Smooth muscle cell of the pulmonary artery (primary cell): ENCODE data around the gene GNGT1. TPM values are rescaled to one million over a fixed set of nuclear protein-coding genes. Genes with fewer than 3 reads are reported as not detected.

Source experiments
- total RNA-seq: library from RNA; depleted of rRNA; stranded (reverse); fragments of >200 nt; gene quantifications from 2 replicates; pipeline ENCODE4 v1.2.3, GENCODE V29; 2014

The GNGT1 gene
- not detected in 2 replicates for total RNA-seq

DNA sequence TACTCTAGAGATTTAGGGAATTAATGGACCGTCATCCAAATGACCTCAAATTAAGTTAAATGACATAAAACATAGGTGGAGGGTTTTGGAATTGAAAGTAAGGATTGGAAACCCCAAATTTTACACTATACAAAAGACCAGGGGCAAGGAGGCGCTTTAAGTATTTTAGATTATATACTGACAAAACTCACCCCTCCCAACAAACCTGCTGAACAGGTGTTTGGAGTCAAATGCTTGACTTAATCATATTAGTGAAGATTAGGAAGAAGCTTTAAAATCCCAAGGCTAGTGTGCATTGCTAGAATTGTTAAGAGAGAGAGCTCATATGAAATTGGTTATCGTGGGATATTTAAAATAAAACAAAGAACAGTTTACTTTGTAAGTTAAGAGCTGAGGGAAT is at the start of gene GNGT1:
GNGT1 (plus strand) TSS at position 301 of the 400 bp plus-strand sequence. CDS start 180 bp downstream, outside the sequence.

DNA sequence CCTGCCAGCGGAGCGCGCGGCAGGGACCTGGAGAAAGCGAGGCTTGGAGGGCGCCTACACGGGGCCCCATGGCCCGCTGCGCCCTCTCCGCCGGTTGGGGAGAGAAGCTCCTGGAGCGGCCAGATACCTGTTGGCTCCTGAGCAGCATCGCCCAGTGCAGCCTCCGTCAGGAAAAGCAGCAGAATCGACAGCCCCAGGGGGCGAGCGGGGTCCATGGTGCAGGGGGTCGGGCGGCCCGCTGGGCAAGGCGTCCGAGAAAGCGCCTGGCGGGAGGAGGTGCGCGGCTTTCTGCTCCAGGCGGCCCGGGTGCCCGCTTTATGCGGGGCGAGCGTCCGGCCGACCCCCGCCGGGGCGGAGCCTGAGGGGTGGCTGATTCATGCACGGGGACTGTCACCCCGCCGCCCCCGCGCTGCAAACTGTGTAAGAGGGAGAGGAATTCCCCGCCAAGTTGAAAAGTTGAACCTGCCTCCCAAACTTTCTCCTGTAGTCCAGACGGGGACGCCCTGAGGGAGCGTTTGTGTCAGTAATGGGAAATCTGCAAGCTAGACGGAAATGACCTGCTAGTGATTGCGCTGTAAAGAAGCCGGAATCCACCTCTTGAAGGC is 15.8 kb upstream of the GNGT1 start, which contains the start of gene TFPI2:
TFPI2 (minus strand) TSS at position 290 of the 605 bp plus-strand sequence; CDS start at position 215, 75 bp downstream.

GRCh38 chr7:93921607-93922566 is 15.5 kb downstream of the GNGT1 start, which contains the start of gene GNG11:
Gene GNG11 (plus strand): TSS chr7:93921735. CDS start chr7:93922138, 403 bp downstream.

Other genes starting within 250 kb of the GNGT1 start
- 59.6 and 154 TPM in 2 replicates for gene TFPI2, start 15.8 kb upstream of the GNGT1 start, total RNA-seq
- 8.5 and 28.0 TPM in 2 replicates for gene GNG11, start 15.2 kb downstream of the GNGT1 start, total RNA-seq
- 23.6 and 35.2 TPM in 2 replicates for gene BET1, start 97.8 kb downstream of the GNGT1 start, total RNA-seq